ENCODE measurements around the gene ALK.

ALK gene

DNA sequence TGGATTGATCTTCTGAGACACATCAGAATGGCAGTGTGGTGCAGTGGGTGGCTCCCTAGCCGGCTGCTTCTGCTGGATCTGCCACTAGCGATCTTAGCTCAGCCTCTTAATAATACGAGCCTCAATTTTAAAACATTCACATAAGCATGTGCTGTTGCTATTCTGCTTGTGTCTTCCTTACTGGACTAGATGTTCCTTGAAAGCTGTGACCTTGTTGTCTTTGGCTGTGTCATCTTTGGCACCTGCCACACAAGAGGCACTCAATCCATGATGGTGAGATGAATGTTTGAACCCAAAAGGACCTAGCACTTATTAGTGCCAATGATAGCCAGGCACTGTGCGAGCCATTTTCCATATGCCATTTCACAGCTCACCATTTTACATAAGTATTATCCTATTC, 393.0 kb downstream of the ALK start:
- ATAC-seq: no peak
- peaks cover 4% of the 10 kb centered on the region for H3K9me3 Mint-ChIP-seq
- H3K4me1 Mint-ChIP-seq: no peaks in the 10 kb centered on the region
- no peak overlapping the region for H3K27ac Mint-ChIP-seq
- H3K27me3 Mint-ChIP-seq: peaks cover 9% of the 10 kb centered on the region
- no peaks in the 10 kb centered on the region for H3K36me3 Mint-ChIP-seq
- no peak overlapping the region for H3K4me3 Mint-ChIP-seq

GRCh38 chr2:29527947-29528346, 393.4 kb downstream of the ALK start:
- Mint-ChIP-seq H3K9me3 (peaks cover 4% of the 10 kb centered on the region), H3K36me3 (no peaks in the 10 kb centered on the region), H3K4me3 (no peak overlapping the region), H3K27me3 (peaks cover 9% of the 10 kb centered on the region), H3K4me1 (peaks cover 2% of the 10 kb centered on the region), H3K27ac (no peak overlapping the region)
- ATAC-seq: no peak

DNA sequence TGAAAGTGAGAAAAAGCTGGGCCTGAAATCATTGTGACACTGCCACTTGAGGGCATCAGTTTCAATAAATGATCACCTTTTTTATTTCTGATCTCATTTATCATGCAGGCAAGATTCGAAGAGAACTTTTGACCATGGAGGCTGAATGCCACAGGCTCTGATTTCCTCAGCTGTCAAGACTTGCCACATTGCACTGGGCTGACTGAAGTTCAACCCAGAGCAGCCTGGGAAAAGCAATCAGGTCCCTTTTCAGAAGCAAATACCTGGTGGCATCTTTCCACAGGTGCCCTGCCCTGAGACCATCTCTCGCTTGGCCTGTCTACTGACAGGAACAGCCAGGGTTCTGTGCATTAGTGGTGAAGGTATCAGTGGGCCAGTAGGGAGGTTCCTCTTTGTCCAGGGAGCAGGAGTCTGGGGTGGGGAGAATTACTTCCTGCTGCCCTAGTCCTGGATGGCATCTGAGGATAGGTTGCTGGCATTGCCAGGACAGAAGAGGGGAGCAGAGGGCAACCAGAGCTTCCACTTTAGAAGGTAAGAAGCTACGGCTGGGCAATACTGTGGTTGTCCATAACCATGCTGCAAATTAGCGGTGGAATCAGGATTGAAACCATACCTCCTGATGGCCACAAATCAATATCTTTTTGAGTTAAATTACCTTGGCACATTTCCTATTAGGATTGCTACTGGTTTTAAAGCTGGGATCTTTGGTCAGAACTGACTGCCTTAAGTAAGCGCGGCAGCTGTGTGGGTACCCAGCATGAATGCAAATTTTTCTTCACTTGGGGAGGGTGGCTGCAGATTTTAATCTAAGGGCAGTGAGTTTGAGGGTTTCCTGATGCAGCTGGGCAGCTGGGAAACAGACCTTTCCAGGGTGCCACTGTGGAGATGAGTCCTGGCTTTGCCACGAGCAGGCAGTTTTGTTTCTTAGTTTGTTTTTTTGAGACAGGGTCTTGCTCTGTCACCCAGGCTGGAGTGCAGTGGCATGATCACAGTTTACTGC, 394.5 kb downstream of the ALK start:
- peaks cover 9% of the 10 kb centered on the region for H3K4me1 Mint-ChIP-seq
- H3K4me3 Mint-ChIP-seq: no peak overlapping the region
- peak; percentile 27 for ATAC-seq
- H3K27ac Mint-ChIP-seq: no peak overlapping the region
- peaks cover 9% of the 10 kb centered on the region for H3K27me3 Mint-ChIP-seq
- peaks cover 4% of the 10 kb centered on the region for H3K9me3 Mint-ChIP-seq
- no peaks in the 10 kb centered on the region for H3K36me3 Mint-ChIP-seq

GRCh38 chr2:29525921-29526320, 395.5 kb downstream of the ALK start:
- peaks cover 9% of the 10 kb centered on the region for H3K4me1 Mint-ChIP-seq
- peaks cover 9% of the 10 kb centered on the region for H3K27me3 Mint-ChIP-seq
- H3K36me3 Mint-ChIP-seq: no peaks in the 10 kb centered on the region

GRCh38 chr2:29524652-29525051, 396.7 kb downstream of the ALK start:
- no peak overlapping the region for H3K4me3 Mint-ChIP-seq
- peaks cover 9% of the 10 kb centered on the region for H3K4me1 Mint-ChIP-seq
- peaks cover 18% of the 10 kb centered on the region for H3K27me3 Mint-ChIP-seq
- H3K27ac Mint-ChIP-seq: no peak overlapping the region
- peaks cover 4% of the 10 kb centered on the region for H3K9me3 Mint-ChIP-seq
- no peak for ATAC-seq
- H3K36me3 Mint-ChIP-seq: no peaks in the 10 kb centered on the region

More at GRCh38 chr2:29525921-29526320, 395.5 kb downstream of the ALK start:
- no peak for ATAC-seq
- peaks cover 4% of the 10 kb centered on the region for H3K9me3 Mint-ChIP-seq
- no peak overlapping the region for H3K27ac Mint-ChIP-seq
- H3K4me3 Mint-ChIP-seq: no peak overlapping the region

- Mint-ChIP-seq H3K4me1 (peaks cover 9% of the 10 kb centered on the region), H3K27ac (no peak overlapping the region), H3K4me3 (no peak overlapping the region), H3K36me3 (no peaks in the 10 kb centered on the region), H3K27me3 (peaks cover 22% of the 10 kb centered on the region), H3K9me3 (peaks cover 4% of the 10 kb centered on the region)
- ATAC-seq: no peak
Measured at GRCh38 chr2:29522951-29523669, 398.3 kb downstream of the ALK start.

DNA sequence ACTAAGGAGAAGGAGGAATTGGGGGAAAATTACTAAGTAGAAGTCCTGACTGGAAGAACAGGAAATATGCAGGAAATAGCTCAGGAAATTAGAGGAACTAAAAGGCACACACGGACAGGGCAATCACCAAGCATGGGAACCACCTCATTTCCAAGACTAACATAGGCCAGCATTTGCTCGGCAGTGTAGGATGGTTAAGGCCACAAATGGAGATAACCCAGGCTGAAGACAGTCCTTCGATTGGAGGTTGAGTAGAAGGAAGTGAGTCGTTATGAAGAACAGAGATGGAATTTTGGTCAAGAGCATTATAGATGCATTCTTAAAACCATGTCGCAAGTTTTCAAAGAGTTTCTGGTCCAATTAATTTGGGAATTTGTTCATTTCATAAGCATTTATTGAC, 401.4 kb downstream of the ALK start:
- Mint-ChIP-seq H3K4me1 (peaks cover 9% of the 10 kb centered on the region), H3K4me3 (no peak overlapping the region), H3K36me3 (no peaks in the 10 kb centered on the region), H3K9me3 (peaks cover 6% of the 10 kb centered on the region), H3K27me3 (peaks cover 22% of the 10 kb centered on the region), H3K27ac (no peak overlapping the region)
- ATAC-seq: no peak

GRCh38 chr2:29519338-29519925, 402.0 kb downstream of the ALK start:
- H3K36me3 Mint-ChIP-seq: no peaks in the 10 kb centered on the region
- no peak overlapping the region for H3K4me3 Mint-ChIP-seq
- H3K27ac Mint-ChIP-seq: no peak overlapping the region
- ATAC-seq: no peak
- H3K27me3 Mint-ChIP-seq: peaks cover 17% of the 10 kb centered on the region
- peaks cover 8% of the 10 kb centered on the region for H3K9me3 Mint-ChIP-seq
- peaks cover 9% of the 10 kb centered on the region for H3K4me1 Mint-ChIP-seq

GRCh38 chr2:29518646-29519337, 402.6 kb downstream of the ALK start:
- H3K4me3 Mint-ChIP-seq: no peak overlapping the region
- no peaks in the 10 kb centered on the region for H3K36me3 Mint-ChIP-seq
- peaks cover 13% of the 10 kb centered on the region for H3K27me3 Mint-ChIP-seq
- ATAC-seq: no peak
- H3K4me1 Mint-ChIP-seq: peaks cover 9% of the 10 kb centered on the region
- H3K27ac Mint-ChIP-seq: no peak overlapping the region
- peaks cover 7% of the 10 kb centered on the region for H3K9me3 Mint-ChIP-seq

DNA sequence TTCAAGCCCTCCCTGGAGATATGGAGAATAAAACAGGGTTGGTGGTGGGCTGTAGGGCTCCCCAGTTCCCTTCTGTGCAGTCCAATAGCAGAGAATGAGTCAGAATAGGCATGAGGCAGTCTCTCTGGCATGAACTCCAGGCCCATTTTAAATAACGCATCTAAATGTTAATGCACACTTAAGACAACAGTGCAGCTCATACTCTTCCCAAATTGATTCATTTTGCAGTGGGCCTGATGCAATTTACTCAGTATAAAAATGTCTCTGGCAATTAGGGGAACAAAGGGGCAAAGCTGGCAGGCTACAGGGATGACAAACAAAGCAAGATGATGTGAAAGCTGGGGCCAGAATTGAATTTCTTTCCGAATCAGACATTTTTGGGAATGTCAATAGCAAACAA, 403.4 kb downstream of the ALK start:
- Mint-ChIP-seq H3K9me3 (peaks cover 7% of the 10 kb centered on the region), H3K4me1 (peaks cover 7% of the 10 kb centered on the region), H3K27me3 (peaks cover 13% of the 10 kb centered on the region), H3K36me3 (no peaks in the 10 kb centered on the region), H3K27ac (no peak overlapping the region), H3K4me3 (no peak overlapping the region)
- ATAC-seq: no peak

DNA sequence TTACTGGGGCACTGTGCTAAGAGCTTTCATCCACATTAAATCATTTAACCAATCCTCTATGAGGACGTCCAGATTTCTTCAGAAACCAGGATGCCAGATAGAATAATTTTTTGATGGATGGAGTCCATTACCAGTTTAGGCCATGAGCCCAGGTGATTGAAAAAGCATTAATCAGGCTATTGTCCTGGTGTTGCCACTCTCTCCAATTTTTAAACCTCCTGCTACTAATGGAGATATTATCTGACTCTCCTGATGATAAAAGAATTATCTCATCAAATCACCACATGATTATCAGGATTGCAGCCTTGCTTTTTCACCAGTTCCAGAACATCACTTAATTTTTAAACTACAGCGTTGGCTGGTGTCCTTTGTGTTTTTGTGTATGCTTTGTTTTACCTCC, 404.0 kb downstream of the ALK start:
- Mint-ChIP-seq H3K27ac (no peak overlapping the region), H3K4me3 (no peak overlapping the region), H3K36me3 (no peaks in the 10 kb centered on the region), H3K9me3 (peaks cover 7% of the 10 kb centered on the region), H3K4me1 (peaks cover 1% of the 10 kb centered on the region), H3K27me3 (peaks cover 13% of the 10 kb centered on the region)
- ATAC-seq: no peak

DNA sequence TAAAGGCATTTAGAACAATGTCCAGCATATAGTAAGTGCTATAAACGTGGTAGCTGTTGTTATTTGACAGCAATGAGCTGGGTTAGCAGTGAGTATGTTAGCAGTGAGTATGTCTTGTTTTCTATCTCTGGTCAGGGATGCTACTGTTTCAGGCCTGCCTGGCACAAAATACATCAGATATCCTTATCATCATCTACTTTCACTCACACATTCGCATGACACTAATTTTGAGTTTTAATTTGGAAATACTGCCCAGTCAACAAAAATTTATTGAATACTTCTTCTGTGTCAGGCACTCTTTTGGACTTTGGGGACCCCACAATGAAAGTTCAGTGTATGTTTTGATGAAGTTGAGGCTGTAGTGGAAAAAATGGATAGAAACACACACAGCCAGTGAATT, 404.6 kb downstream of the ALK start:
- peaks cover 13% of the 10 kb centered on the region for H3K27me3 Mint-ChIP-seq
- no peaks in the 10 kb centered on the region for H3K36me3 Mint-ChIP-seq
- no peak overlapping the region for H3K4me3 Mint-ChIP-seq
- no peak for ATAC-seq
- H3K4me1 Mint-ChIP-seq: no peaks in the 10 kb centered on the region
- H3K27ac Mint-ChIP-seq: no peak overlapping the region
- peaks cover 7% of the 10 kb centered on the region for H3K9me3 Mint-ChIP-seq

DNA sequence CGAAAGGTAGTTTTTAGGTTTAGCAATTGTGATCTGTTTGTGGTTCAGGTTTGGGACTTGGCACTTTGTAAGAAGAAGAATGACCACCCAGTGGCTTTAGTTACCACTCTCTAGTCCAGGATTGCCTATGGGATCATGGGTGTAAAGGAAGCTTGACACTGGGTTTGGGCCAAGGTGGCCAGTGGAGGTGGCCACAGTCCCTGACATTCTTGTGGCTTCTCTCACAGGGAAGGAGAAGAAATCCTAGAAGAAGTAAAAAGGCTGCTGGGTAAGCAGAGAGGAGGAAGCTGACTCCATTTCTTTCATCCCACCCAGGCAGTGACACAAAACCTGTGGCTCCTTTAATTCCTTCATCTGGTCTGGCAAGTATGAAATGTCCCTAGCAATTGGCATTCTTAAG, 411.5 kb downstream of the ALK start:
- H3K27ac Mint-ChIP-seq: no peak overlapping the region
- no peaks in the 10 kb centered on the region for H3K36me3 Mint-ChIP-seq
- no peak overlapping the region for H3K4me3 Mint-ChIP-seq
- no peak for ATAC-seq
- H3K4me1 Mint-ChIP-seq: no peaks in the 10 kb centered on the region
- peaks cover 7% of the 10 kb centered on the region for H3K27me3 Mint-ChIP-seq
- H3K9me3 Mint-ChIP-seq: peaks cover 16% of the 10 kb centered on the region

GRCh38 chr2:29509397-29509796, 412.0 kb downstream of the ALK start:
- Mint-ChIP-seq H3K4me3 (no peak overlapping the region), H3K27me3 (peaks cover 12% of the 10 kb centered on the region), H3K4me1 (no peaks in the 10 kb centered on the region), H3K27ac (no peak overlapping the region), H3K36me3 (no peaks in the 10 kb centered on the region), H3K9me3 (peaks cover 13% of the 10 kb centered on the region)
- no peak for ATAC-seq

- peaks cover 25% of the 10 kb centered on the region for H3K27me3 Mint-ChIP-seq
- ATAC-seq: no peak
- H3K4me1 Mint-ChIP-seq: no peaks in the 10 kb centered on the region
- peaks cover 7% of the 10 kb centered on the region for H3K9me3 Mint-ChIP-seq
- no peak overlapping the region for H3K4me3 Mint-ChIP-seq
- H3K36me3 Mint-ChIP-seq: no peaks in the 10 kb centered on the region
- H3K27ac Mint-ChIP-seq: no peak overlapping the region
Measured at GRCh38 chr2:29504746-29505145, 416.6 kb downstream of the ALK start.
